ENCODE results near the gene PRR16. TPM values are rescaled to one million over a fixed set of nuclear protein-coding genes. Genes with fewer than 3 reads are reported as not detected.
"Not testable (repeated sequence)": the region's sequence is repeated elsewhere in the genome, so short reads cannot be mapped to it uniquely, and the experiment has no call there.

PRR16 gene
- total RNA-seq, 4 donors from 2014 or later = 1.9 to 8.4 (median 2.7) TPM

GRCh38 chr5:120695368-120695880 is 231.3 kb downstream of the PRR16 start:
- DNase-seq (ENCODE audit: low spot score) = no peak
- no peak for ATAC-seq (ENCODE audit: low FRiP score)
- TF ChIP-seq CTCF (IDR thresholded peaks at IDR 0.05) = no peak

GRCh38 chr5:120697147-120697546 is 233.0 kb downstream of the PRR16 start:
- ATAC-seq (ENCODE audit: low FRiP score) (no peak), DNase-seq (ENCODE audit: low spot score) (no peak)
- TF ChIP-seq CTCF (IDR thresholded peaks at IDR 0.05) = no peak

GRCh38 chr5:120697670-120698327 is 233.7 kb downstream of the PRR16 start:
- DNase-seq (ENCODE audit: low spot score); ATAC-seq (ENCODE audit: low FRiP score): not testable (repeated sequence)

GRCh38 chr5:120700653-120701052 is 236.6 kb downstream of the PRR16 start:
- ATAC-seq (ENCODE audit: low FRiP score); DNase-seq (ENCODE audit: low spot score): not testable (repeated sequence)

GRCh38 chr5:120702817-120703538 is 238.9 kb downstream of the PRR16 start:
- DNase-seq (ENCODE audit: low spot score); ATAC-seq (ENCODE audit: low FRiP score): not testable (repeated sequence)

- ATAC-seq (ENCODE audit: low FRiP score) (no peak), DNase-seq (ENCODE audit: low spot score) (no peak)
- TF ChIP-seq CTCF (IDR thresholded peaks at IDR 0.05) = no peak
These were observed 240.0 kb downstream of the PRR16 start for GRCh38 chr5:120703918-120704587.

GRCh38 chr5:120706877-120707276 is 242.8 kb downstream of the PRR16 start:
- no peak for DNase-seq (ENCODE audit: low spot score)
- no peak for ATAC-seq (ENCODE audit: low FRiP score)
- TF ChIP-seq CTCF (IDR thresholded peaks at IDR 0.05) = no peak

GRCh38 chr5:120717381-120717780 is 253.3 kb downstream of the PRR16 start:
- TF ChIP-seq CTCF (IDR thresholded peaks at IDR 0.05) = no peak
- ATAC-seq (ENCODE audit: low FRiP score) (no peak), DNase-seq (ENCODE audit: low spot score) (no peak)

Data from omental fat pad (tissue), 4 donors.